Mammary epithelial cell (primary cell): ENCODE data around the gene TMBIM1.

Experiments used
- CTCF ChIP-seq, 2 donors: IDR thresholded peaks in 1 of 2; conservative IDR thresholded peaks in 1 of 2; 2 replicates each; pipeline ENCODE4 v1.5.1; 2011 to 2012; ENCODE audit warnings: inconsistent platforms in 2 of 2, low read length in 2 of 2, mild to moderate bottlenecking in 2 of 2, control low read depth in 1 of 2, low read depth in 1 of 2; ENCODE audit not compliant: insufficient read depth in 1 of 2; ENCODE audit errors: extremely low read depth in 1 of 2
- EZH2 ChIP-seq: IDR thresholded peaks from 2 replicates; pipeline ENCODE4 v1.6.1; 2012; ENCODE audit warnings: low read length, inconsistent platforms, borderline replicate concordance

- TF ChIP-seq CTCF (conservative IDR thresholded peaks at IDR 0.05 in 1 of 2, IDR thresholded peaks at IDR 0.05 in 1 of 2; ENCODE audit: extremely low read depth in 1 of 2, insufficient read depth in 1 of 2, low read depth in 1 of 2, low read length in 2 of 2) (no peak), EZH2 (no peak)
Observed at GRCh38 chr2:218260166-218260565, 32.1 kb downstream of the TMBIM1 start.
